ENCODE data around the gene ZNF792.
A peak's percentile ranks its signal among the peaks of the same experiment; 100 is the strongest.

Gene ZNF792

DNA sequence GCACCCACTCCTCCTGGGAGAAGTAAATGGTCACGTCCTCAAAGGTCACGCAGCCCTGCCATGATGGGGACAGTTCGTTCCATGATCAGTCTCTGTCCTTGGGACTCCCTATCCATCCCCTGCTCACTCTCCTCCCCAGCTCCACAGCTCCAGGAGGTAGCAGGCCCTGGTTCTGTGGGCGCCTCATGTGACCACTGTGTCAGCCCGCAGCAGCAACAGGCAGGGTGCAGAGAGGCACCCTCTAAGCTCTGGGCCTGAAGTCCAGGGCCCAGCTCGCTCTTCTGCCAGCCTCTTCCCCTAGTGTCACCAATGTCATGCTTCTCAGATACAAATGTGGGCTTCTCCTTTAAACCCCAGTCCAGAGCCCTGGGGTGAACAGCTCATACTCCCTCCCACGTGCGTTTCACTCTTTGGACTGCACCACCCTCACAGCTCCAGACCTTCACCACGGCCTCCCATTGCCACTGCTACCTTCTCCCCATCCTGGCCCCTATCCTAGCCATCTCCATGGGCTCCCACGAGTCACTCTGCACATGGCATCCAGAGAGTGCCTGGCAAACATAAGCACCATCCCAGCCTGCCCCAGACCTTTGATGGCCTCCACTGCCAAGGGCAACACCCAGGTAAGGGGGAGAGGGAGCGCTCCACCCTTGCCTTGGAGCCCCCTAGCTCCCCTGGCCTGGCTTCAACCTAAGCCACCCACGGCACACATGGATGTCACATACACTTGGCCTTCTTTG lies 2.9 kb downstream of the ZNF792 start:
- in situ Hi-C loops (cut with HindIII; ENCODE audit: low sequenced_read_pairs): no loop called here
- no peak overlapping the region for H3K4me3 ChIP-seq (ENCODE audit: low read depth, low read length)
- DNase-seq (ENCODE audit: low read depth): no peak
- TF ChIP-seq, protein P1, sequence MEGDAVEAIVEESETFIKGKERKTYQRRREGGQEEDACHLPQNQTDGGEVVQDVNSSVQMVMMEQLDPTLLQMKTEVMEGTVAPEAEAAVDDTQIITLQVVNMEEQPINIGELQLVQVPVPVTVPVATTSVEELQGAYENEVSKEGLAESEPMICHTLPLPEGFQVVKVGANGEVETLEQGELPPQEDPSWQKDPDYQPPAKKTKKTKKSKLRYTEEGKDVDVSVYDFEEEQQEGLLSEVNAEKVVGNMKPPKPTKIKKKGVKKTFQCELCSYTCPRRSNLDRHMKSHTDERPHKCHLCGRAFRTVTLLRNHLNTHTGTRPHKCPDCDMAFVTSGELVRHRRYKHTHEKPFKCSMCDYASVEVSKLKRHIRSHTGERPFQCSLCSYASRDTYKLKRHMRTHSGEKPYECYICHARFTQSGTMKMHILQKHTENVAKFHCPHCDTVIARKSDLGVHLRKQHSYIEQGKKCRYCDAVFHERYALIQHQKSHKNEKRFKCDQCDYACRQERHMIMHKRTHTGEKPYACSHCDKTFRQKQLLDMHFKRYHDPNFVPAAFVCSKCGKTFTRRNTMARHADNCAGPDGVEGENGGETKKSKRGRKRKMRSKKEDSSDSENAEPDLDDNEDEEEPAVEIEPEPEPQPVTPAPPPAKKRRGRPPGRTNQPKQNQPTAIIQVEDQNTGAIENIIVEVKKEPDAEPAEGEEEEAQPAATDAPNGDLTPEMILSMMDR (IDR thresholded peaks at IDR 0.05; ENCODE audit: low read depth, low read length, missing control alignments): no peak

DNA sequence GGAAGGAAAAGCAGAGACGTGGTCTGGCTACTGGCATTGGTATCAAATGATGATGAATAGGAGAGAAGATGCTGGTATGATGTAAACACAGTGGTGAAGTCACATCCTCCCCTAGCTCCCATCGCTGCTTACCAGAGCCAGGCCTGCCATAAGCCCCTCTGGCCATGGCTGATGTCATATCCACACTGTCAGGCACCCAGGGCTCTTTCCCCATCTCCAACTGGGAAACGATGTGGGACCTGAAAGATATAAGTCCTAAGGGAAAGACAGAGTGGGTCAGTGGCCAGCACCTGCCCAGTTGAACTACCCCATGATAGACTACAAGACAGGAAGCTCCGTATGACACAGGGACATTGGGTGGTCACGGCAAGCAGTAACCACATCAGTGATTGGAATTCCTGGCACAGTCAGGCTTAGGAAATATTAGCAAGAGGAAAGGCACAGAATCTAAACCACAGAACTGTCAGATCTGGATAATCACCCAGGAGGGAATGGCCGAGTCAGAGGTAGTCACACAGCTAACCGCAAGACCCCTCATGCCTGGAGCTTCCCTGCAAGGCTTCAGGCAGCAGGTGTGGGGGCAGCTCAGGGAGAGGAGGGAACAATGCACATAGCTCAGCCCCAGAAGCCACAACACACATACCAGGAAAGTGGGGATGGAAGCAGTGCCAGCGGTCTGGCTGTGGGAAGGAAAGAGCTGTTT lies 3.8 kb downstream of the ZNF792 start:
- in situ Hi-C loops (cut with HindIII; ENCODE audit: low sequenced_read_pairs): no loop called here
- TF ChIP-seq, protein P1 (IDR thresholded peaks at IDR 0.05; ENCODE audit: low read depth, low read length, missing control alignments): no peak
- DNase-seq (ENCODE audit: low read depth): peak; percentile 90
- no peak overlapping the region for H3K4me3 ChIP-seq (ENCODE audit: low read depth, low read length)

DNA sequence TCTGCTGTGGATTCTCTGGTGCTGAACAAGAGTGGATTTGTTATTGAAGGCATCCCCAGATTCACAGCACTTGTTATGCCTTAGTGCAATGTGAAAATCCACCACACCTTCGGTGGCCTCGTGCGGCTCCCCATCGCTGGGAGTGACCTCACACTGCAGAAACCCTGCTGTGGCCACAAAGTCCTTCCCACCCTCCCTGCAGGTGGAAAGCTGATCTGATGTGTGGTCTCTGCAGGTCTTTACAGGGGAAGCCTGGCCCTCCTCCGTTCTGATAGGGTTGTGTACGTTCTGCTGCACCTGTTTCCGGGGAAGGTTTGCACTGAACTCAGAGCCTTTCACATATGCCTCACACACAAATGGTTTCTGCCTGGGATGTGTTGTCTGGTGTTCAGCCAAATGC lies 5.0 kb downstream of the ZNF792 start:
- H3K4me3 ChIP-seq (ENCODE audit: low read depth, low read length): no peak overlapping the region
- in situ Hi-C loops (cut with HindIII; ENCODE audit: low sequenced_read_pairs): no loop called here
- DNase-seq (ENCODE audit: low read depth): no peak
- TF ChIP-seq, protein P1 (IDR thresholded peaks at IDR 0.05; ENCODE audit: low read depth, low read length, missing control alignments): no peak

DNA sequence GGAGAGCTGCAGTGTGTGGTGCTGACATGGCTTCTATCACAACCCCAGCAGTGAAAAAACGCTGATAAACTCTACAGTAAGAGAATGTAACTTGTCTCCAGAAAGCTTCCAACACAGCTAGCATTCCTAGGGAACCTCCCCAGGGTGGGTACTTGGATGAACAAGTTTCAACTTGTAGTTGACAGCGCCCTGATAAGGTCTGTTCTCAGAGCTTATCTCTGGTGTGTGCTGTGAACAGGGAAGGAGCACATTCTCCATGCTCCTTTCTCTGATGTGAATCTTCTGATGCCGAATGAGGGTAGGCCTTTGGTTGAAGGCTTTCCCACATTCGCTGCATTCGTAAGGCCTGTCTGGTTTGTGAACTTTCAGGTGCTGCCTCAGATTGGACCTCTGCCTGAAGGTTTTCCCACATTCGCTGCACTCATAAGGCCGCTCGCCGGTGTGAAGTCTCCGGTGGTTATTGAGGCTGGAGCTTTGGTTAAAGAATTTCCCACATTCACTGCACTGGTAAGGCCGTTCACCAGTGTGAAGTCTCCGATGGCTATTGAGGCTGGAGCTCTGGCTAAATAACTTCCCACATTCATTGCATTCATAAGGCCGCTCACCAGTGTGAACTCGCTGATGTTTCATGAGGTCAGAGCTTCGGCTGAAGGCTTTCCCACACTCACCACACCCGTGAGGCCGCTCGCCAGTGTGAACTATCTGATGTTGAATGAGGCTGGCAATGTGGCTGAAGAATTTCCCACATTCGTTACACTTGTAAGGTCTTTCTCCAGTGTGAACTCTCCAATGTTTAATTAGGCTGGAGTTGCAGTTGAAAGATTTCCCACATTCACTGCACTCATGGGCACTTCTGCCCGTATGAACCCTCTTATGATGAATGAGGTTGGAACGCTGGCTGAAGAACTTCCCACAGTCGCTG lies 5.9 kb downstream of the ZNF792 start:
- TF ChIP-seq, protein P1 (IDR thresholded peaks at IDR 0.05; ENCODE audit: low read depth, low read length, missing control alignments): no peak
- DNase-seq (ENCODE audit: low read depth): no peak
- no peak overlapping the region for H3K4me3 ChIP-seq (ENCODE audit: low read depth, low read length)
- in situ Hi-C loops (cut with HindIII; ENCODE audit: low sequenced_read_pairs): no loop called here

DNA sequence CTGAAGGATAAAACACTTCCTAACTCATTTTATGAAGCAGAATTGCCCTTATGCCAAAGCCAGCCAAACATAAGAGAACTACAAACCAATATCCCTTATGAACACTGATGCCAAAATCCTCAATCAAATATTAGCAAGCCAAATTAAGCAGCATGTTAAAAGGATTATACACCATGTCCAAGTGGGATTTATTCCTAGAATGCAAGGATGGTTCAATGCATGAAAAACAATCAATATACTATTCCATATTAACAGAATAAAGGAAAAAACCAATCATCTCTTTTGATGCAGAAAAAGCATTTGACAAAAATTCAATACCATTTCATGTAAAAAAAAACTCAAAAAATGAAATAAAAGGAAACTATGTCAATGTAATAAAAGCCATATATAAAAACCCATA lies 10.9 kb downstream of the ZNF792 start:
- in situ Hi-C loops (cut with HindIII; ENCODE audit: low sequenced_read_pairs): no loop called here
- TF ChIP-seq, protein P1 (IDR thresholded peaks at IDR 0.05; ENCODE audit: low read depth, low read length, missing control alignments): no peak
- no peak overlapping the region for H3K4me3 ChIP-seq (ENCODE audit: low read depth, low read length)
- no peak for DNase-seq (ENCODE audit: low read depth)

DNA sequence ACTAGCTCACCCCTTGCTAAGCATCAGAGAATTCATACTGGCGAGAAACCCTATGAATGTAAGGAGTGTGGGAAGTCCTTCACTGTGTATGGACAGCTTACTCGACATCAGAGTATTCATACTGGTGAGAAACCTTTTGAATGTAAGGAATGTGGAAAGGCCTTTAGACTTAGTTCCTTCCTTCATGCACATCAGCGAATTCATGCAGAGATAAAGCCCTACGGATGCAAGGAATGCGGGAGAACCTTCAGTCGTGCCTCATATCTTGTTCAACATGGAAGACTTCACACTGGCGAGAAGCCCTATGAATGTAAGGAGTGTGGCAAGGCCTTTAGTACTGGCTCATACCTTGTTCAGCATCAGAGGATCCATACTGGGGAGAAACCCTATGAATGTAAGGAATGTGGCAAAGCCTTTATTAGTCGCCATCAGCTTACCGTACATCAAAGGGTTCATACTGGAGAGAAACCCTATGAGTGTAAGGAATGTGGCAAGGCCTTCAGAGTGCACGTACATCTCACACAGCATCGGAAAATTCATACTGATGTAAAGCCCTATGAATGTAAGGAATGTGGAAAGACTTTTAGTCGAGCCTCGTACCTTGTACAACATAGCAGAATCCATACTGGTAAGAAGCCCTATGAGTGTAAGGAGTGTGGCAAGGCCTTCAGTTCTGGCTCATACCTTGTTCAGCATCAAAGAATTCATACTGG lies 20.0 kb downstream of the ZNF792 start:
- no peak overlapping the region for H3K4me3 ChIP-seq (ENCODE audit: low read depth, low read length)
- no peak for DNase-seq (ENCODE audit: low read depth)
- TF ChIP-seq, protein P1 (IDR thresholded peaks at IDR 0.05; ENCODE audit: low read depth, low read length, missing control alignments): no peak
- in situ Hi-C loops (cut with HindIII; ENCODE audit: low sequenced_read_pairs): no loop called here
